Choroid plexus epithelial cell (primary cell): ENCODE results near the gene CMKLR1.

ENCODE experiments used
- DNase-seq: peaks from one replicate; pipeline ENCODE4 v3.0.0-alpha.2; 2010; ENCODE audit warnings: low read depth
- H3K4me3 ChIP-seq: 2 replicates; pipeline ENCODE4 v1.5.1; 2011; ENCODE audit warnings: low read depth, mild to moderate bottlenecking, control low read depth, low read length, moderate library complexity
- CTCF ChIP-seq: conservative IDR thresholded peaks from 2 replicates; pipeline ENCODE4 v1.5.1; 2011; ENCODE audit warnings: low read depth, mild to moderate bottlenecking, control low read depth, inconsistent platforms, low read length, moderate library complexity

Gene CMKLR1

GRCh38 chr12:108238474-108238873 lies 100.6 kb downstream of the CMKLR1 start:
- no peak for DNase-seq
- no peak overlapping the region for H3K4me3 ChIP-seq
- TF ChIP-seq CTCF, result no peak
